Measurements from ENCODE around the gene RAD51AP1.

DNA sequence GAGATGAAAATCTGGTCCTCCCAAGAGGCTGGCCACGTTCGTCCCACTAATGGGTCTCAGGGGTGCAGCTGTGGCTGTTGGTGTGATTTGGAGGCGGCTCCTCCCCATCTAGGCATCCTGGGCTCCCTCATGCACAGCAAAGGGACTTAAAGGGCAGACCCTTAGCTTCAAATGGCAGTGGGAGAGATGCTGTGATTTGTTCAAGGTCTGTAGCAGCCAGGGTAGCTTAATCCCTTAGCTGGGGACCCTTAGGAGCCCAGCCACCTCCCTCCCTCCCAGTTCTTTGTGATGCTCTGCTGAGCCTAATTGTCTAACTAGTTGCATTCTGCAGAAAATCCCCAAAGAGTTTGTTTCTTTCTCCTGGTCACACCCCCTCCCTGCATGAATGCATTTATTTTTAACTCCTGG lies 41.6 kb downstream of the RAD51AP1 start:
- TF ChIP-seq, protein P1, sequence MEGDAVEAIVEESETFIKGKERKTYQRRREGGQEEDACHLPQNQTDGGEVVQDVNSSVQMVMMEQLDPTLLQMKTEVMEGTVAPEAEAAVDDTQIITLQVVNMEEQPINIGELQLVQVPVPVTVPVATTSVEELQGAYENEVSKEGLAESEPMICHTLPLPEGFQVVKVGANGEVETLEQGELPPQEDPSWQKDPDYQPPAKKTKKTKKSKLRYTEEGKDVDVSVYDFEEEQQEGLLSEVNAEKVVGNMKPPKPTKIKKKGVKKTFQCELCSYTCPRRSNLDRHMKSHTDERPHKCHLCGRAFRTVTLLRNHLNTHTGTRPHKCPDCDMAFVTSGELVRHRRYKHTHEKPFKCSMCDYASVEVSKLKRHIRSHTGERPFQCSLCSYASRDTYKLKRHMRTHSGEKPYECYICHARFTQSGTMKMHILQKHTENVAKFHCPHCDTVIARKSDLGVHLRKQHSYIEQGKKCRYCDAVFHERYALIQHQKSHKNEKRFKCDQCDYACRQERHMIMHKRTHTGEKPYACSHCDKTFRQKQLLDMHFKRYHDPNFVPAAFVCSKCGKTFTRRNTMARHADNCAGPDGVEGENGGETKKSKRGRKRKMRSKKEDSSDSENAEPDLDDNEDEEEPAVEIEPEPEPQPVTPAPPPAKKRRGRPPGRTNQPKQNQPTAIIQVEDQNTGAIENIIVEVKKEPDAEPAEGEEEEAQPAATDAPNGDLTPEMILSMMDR (IDR thresholded peaks at IDR 0.05): no peak
- no peak for TF ChIP-seq POLR2A (IDR thresholded peaks at IDR 0.05)

Data from body of pancreas (tissue), 4 donors.